Measurements from ENCODE around the gene TAP1. TPM values are rescaled to one million over a fixed set of nuclear protein-coding genes. Genes with fewer than 3 reads are reported as not detected.

The TAP1 gene
- total RNA-seq, 1 experiment from 2014 or later, result 12.1 TPM

- Histone ChIP-seq H3K79me1 (ENCODE audit: insufficient read depth, low read depth, low read length, poor library complexity, severe bottlenecking) (no peaks in the 10 kb centered on the region), H4K8ac (replicated peaks; ENCODE audit: insufficient read length, low read depth, low read length) (no peak overlapping the region), H3K4ac (ENCODE audit: low read depth, low read length) (no peak overlapping the region), H3K14ac (ENCODE audit: insufficient read depth, low read length) (no peak overlapping the region), H4K20me1 (ENCODE audit: control insufficient read depth, insufficient read depth, insufficient read length) (no peaks in the 10 kb centered on the region), H3K18ac (ENCODE audit: insufficient read length, low read depth, low read length) (no peak overlapping the region), H3K4me1 (ENCODE audit: insufficient read depth, low read length) (no peaks in the 10 kb centered on the region), H3K27ac (ENCODE audit: insufficient read length, low read depth, low read length) (no peak overlapping the region), H3K56ac (ENCODE audit: insufficient read length, low read depth, low read length) (no peak overlapping the region), H2BK120ac (ENCODE audit: low read depth, low read length, poor library complexity, severe bottlenecking) (no peak overlapping the region), H2AK5ac (ENCODE audit: insufficient read length, low read length) (no peak overlapping the region), H3K9ac (ENCODE audit: extremely low read depth, insufficient read length, low read length) (no peak overlapping the region), H3T11ph (ENCODE audit: low read length) (no peak overlapping the region), H2AFZ (ENCODE audit: low read length) (no peak overlapping the region), H3K23ac (ENCODE audit: insufficient read length, low read depth, low read length) (no peak overlapping the region), H3K79me2 (ENCODE audit: insufficient read depth, low read length) (no peaks in the 10 kb centered on the region), H3K4me2 (ENCODE audit: insufficient read depth, insufficient read length, low read length) (no peak overlapping the region), H4K91ac (ENCODE audit: insufficient read length, low read depth, low read length) (no peak overlapping the region), H2BK15ac (ENCODE audit: low read depth, low read length) (no peak overlapping the region), H3K9me3 (ENCODE audit: control insufficient read depth, low read depth, low read length) (no peaks in the 10 kb centered on the region), H2BK12ac (ENCODE audit: insufficient read length, low read depth, low read length) (no peak overlapping the region), H4K5ac (ENCODE audit: insufficient read length, low read depth, low read length) (no peak overlapping the region), H3K27me3 (ENCODE audit: insufficient read depth, low read length) (no peaks in the 10 kb centered on the region), H2BK20ac (ENCODE audit: low read depth, low read length, poor library complexity, severe bottlenecking) (no peak overlapping the region), H3K23me2 (ENCODE audit: insufficient read length, low read depth, low read length, poor library complexity, severe bottlenecking) (no peaks in the 10 kb centered on the region), H2BK5ac (ENCODE audit: insufficient read length, low read length) (no peak overlapping the region)
- no peak for DNase-seq
- no CpG with 5 or more reads among the region's 10 CpGs for WGBS (ENCODE audit: extremely low coverage, insufficient read length, low lambda C conversion rate)
- Mint-ChIP-seq H3K27ac (no peak overlapping the region), H3K4me3 (no peak overlapping the region), H3K36me3 (ENCODE audit: insufficient read depth in 1 of 3, low read depth in 3 of 3) (no peaks in the 10 kb centered on the region), H3K4me1 (peaks cover 5 to 7% of the 10 kb centered on the region in 2 experiments), H3K27me3 (ENCODE audit: low read depth) (peaks cover 16% of the 10 kb centered on the region), H3K9me3 (no peaks in the 10 kb centered on the region)
- TF ChIP-seq CTCF (conservative IDR thresholded peaks at IDR 0.05), result no peak
Measured at GRCh38 chr6:32865724-32866443, 12.4 kb upstream of the TAP1 start.
